GM12892 (cell line): ENCODE data around the gene MYNN.

Experiments used
- POLR2A ChIP-seq: IDR thresholded peaks from 2 replicates; pipeline ENCODE4 v1.6.1; 2011; ENCODE audit warnings: low read depth, low read length, control low read depth
- POLR2AphosphoS5 ChIP-seq: IDR thresholded peaks from 2 replicates; pipeline ENCODE4 v1.6.1; 2011; ENCODE audit warnings: low read depth, low read length, control low read depth

DNA sequence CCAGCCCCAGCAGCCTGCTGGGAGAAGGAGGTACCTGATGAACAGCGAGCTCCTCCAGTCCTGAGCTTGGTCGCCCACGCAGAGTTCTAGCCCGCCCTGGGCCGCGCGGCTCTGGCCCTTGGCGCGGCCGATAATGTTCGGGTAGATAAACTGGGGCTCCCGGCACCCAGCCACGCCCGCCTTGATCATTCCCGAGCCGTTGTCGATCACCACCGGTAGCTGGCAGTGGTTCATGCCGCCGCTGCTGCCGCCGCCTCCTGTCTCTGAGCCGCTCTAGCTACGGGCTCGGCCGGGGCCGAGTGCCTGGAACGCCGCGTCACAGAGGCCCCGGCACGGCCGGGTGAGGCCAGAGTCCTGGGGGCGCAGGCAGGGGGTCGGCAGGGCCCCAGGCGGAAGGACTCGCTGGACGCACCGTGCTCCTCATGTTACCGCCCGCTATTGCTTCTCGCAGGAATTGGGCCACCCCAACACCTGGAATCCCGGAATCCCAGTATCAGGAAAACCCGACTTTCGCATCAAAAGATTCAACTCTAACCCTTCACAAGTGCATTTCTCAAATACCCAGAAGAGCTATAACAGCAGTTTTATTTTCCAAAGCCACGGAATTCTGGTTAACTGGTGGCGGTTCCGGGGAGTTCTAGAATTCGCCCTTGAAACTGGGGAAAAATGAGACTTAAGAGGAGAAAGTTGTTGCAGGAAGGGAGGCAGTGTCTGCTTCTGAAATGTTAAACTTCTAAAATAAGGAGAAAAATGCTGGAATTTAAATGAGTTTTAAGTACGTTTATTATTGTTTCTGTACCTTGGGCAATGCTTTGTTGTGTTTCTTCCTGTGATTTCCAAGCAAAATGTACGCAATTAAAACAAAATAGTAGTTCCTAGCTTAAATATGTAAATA lies 3.7 kb upstream of the MYNN start, which contains the start of gene ACTRT3:
- peak; percentile 52; the same call in 1 of the 2 replicates for TF ChIP-seq POLR2A
- no peak for TF ChIP-seq POLR2AphosphoS5
